WTC11 (cell line): ENCODE data around the gene INTS6L. TPM values are rescaled to one million over a fixed set of nuclear protein-coding genes. Genes with fewer than 3 reads are reported as not detected.

Source experiments
- ATAC-seq: fragments of 200-7000 bp; cut with Tn5 transposase; 2 replicates; pipeline ENCODE4 v1.10.0; 2021; ENCODE audit warnings: mild to moderate bottlenecking, moderate library complexity
- CTCF ChIA-PET: fragments of 300-600 bp; sonication (Branson Sonifier 250); formaldehyde crosslinking; loops from one replicate; lab custom pipeline; 2021; ENCODE audit warnings: antibody characterized with exemption; lab: Charles Lee
- POLR2A ChIA-PET: fragments of 350-600 bp; sonication (Branson Sonifier 250); formaldehyde crosslinking; loops from one replicate; lab custom pipeline; 2021; ENCODE audit warnings: antibody characterized with exemption; lab: Charles Lee
- DNase-seq: peaks from one replicate; pipeline ENCODE4 v3.0.0; 2021; ENCODE audit warnings: low spot score
- H3K27ac Mint-ChIP-seq: 2 replicates; pipeline ENCODE4 v1.8.0; 2021; ENCODE audit warnings: mixed read lengths
- H3K27me3 Mint-ChIP-seq: 2 replicates; pipeline ENCODE4 v1.8.0; 2021; ENCODE audit warnings: low read depth, mild to moderate bottlenecking, moderate library complexity, mixed read lengths
- H3K36me3 Mint-ChIP-seq: 2 replicates; pipeline ENCODE4 v1.8.0; 2021; ENCODE audit warnings: mixed read lengths
- H3K4me1 Mint-ChIP-seq: 2 replicates; pipeline ENCODE4 v1.8.0; 2022; ENCODE audit warnings: mixed read lengths
- H3K4me3 Mint-ChIP-seq: 2 replicates; pipeline ENCODE4 v1.8.0; 2021; ENCODE audit warnings: mild to moderate bottlenecking, moderate library complexity, mixed read lengths
- H3K9me3 Mint-ChIP-seq: 2 replicates; pipeline ENCODE4 v1.8.0; 2021; ENCODE audit warnings: mixed read lengths
- AFF4 ChIP-seq: sonication (generic); formaldehyde crosslinking; IDR thresholded peaks from 2 replicates; pipeline ENCODE4 v1.8.1; 2023; ENCODE audit warnings: mild to moderate bottlenecking, missing genetic modification reagents, borderline replicate concordance
- ATF2 ChIP-seq: sonication (generic); formaldehyde crosslinking; IDR thresholded peaks from 2 replicates; pipeline ENCODE4 v1.8.1; 2022; ENCODE audit warnings: low read depth, missing genetic modification reagents, borderline replicate concordance
- CBFB ChIP-seq: sonication (generic); formaldehyde crosslinking; IDR thresholded peaks from 2 replicates; pipeline ENCODE4 v1.8.1; 2022; ENCODE audit warnings: mild to moderate bottlenecking, low read depth, missing genetic modification reagents
- ETV6 ChIP-seq: sonication (generic); formaldehyde crosslinking; IDR thresholded peaks from 2 replicates; pipeline ENCODE4 v1.8.1; 2022; ENCODE audit warnings: mild to moderate bottlenecking, missing genetic modification reagents
- FOXK1 ChIP-seq: sonication (generic); formaldehyde crosslinking; IDR thresholded peaks from 2 replicates; pipeline ENCODE4 v1.8.0; 2022; ENCODE audit warnings: mild to moderate bottlenecking, moderate library complexity, missing genetic modification reagents
- IRF2 ChIP-seq: sonication (generic); formaldehyde crosslinking; IDR thresholded peaks from 2 replicates; pipeline ENCODE4 v1.8.0; 2022; ENCODE audit warnings: low read depth, missing genetic modification reagents, borderline replicate concordance
- JAZF1 ChIP-seq: fragments of 250-450 bp; sonication (Bioruptor Pico); IDR thresholded peaks from 2 replicates; pipeline ENCODE4 v1.9.0; 2021; ENCODE audit warnings: moderate library complexity, mild to moderate bottlenecking, inconsistent platforms
- JUN ChIP-seq: sonication (generic); formaldehyde crosslinking; IDR thresholded peaks from 2 replicates; pipeline ENCODE4 v1.8.0; 2023; ENCODE audit warnings: mild to moderate bottlenecking, missing genetic modification reagents
- NFATC4 ChIP-seq: fragments of 250-450 bp; sonication (Bioruptor Pico); IDR thresholded peaks from 2 replicates; pipeline ENCODE4 v1.9.0; 2021; ENCODE audit warnings: mild to moderate bottlenecking
- NFYB ChIP-seq: sonication (generic); formaldehyde crosslinking; conservative IDR thresholded peaks from 2 replicates; pipeline ENCODE4 v1.8.0; 2022; ENCODE audit warnings: low read depth, missing genetic modification reagents
- OVOL2 ChIP-seq: fragments of 250-450 bp; sonication (Bioruptor Pico); IDR thresholded peaks from 2 replicates; pipeline ENCODE4 v1.9.0; 2021; ENCODE audit warnings: mild to moderate bottlenecking, borderline replicate concordance
- PRRX2 ChIP-seq: fragments of 250-450 bp; sonication (Bioruptor Pico); IDR thresholded peaks from 2 replicates; pipeline ENCODE4 v1.8.0; 2021; ENCODE audit warnings: mild to moderate bottlenecking
- RELA ChIP-seq: sonication (generic); formaldehyde crosslinking; IDR thresholded peaks from 2 replicates; pipeline ENCODE4 v1.8.1; 2022; ENCODE audit warnings: missing genetic modification reagents, mild to moderate bottlenecking, borderline replicate concordance
- SOX15 ChIP-seq: fragments of 250-450 bp; sonication (Bioruptor Pico); IDR thresholded peaks from 2 replicates; pipeline ENCODE4 v1.9.0; 2021; ENCODE audit warnings: mild to moderate bottlenecking
- SP1 ChIP-seq: sonication (generic); formaldehyde crosslinking; conservative IDR thresholded peaks from 2 replicates; pipeline ENCODE4 v1.8.1; 2022; ENCODE audit warnings: missing genetic modification reagents
- TEAD4 ChIP-seq: sonication (generic); formaldehyde crosslinking; IDR thresholded peaks from 2 replicates; pipeline ENCODE4 v1.8.0; 2022; ENCODE audit warnings: mild to moderate bottlenecking, missing genetic modification reagents
- ZBTB21 ChIP-seq: sonication (generic); formaldehyde crosslinking; IDR thresholded peaks from 2 replicates; pipeline ENCODE4 v1.8.1; 2023; ENCODE audit warnings: mild to moderate bottlenecking, missing genetic modification reagents, borderline replicate concordance
- ZNF396 ChIP-seq: fragments of 250-450 bp; sonication (Bioruptor Pico); IDR thresholded peaks from 2 replicates; pipeline ENCODE4 v1.8.0; 2021; ENCODE audit warnings: mild to moderate bottlenecking, moderate library complexity, borderline replicate concordance
- ZNF423 ChIP-seq: fragments of 250-450 bp; sonication (Bioruptor Pico); IDR thresholded peaks from 2 replicates; pipeline ENCODE4 v2.1.2; 2022; ENCODE audit warnings: mild to moderate bottlenecking, moderate library complexity
- total RNA-seq: library from RNA; stranded (reverse); gene quantifications from 3 replicates; pipeline ENCODE4 v1.2.3, GENCODE V29; 2021
- TF ChIP-seq, protein P1 (sequence below): fragments of 250-450 bp; sonication (Bioruptor Pico); IDR thresholded peaks from 2 replicates; pipeline ENCODE4 v1.8.0; 2021; ENCODE audit warnings: mild to moderate bottlenecking
- TF ChIP-seq, protein P2 (sequence below): sonication (generic); formaldehyde crosslinking; IDR thresholded peaks from 2 replicates; pipeline ENCODE4 v1.8.0; 2022; ENCODE audit warnings: mild to moderate bottlenecking, missing genetic modification reagents
- TF ChIP-seq, protein P3 (sequence below): fragments of 250-450 bp; sonication (Bioruptor Pico); IDR thresholded peaks from 2 replicates; pipeline ENCODE4 v2.1.2; 2022; ENCODE audit warnings: mild to moderate bottlenecking, moderate library complexity

INTS6L gene
- total RNA-seq, 1 experiment from 2014 or later: 5.4 TPM

DNA sequence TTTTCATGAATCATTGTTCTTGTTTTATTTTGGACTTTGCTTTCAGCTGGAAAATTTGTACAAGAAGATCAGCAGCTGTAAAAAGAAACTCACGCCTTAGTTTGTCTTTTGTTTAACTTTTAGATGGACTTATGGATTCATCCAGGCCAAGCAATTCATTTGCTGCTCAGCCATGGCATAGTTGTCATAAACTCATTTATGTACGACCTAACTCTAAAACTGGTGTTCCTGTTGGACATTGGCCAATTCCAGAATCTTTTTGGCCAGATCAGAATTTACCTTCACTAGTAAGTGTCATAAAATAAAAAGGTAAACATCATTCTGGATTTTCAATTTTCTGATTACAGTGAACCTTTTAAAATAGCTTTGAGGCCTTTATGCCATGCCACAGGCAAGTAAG is 29.1 kb downstream of the INTS6L start:
- Mint-ChIP-seq H3K27me3 (no peaks in the 10 kb centered on the region), H3K9me3 (no peaks in the 10 kb centered on the region), H3K4me3 (no peak overlapping the region), H3K4me1 (peaks cover 14% of the 10 kb centered on the region), H3K27ac (no peak overlapping the region), H3K36me3 (no peaks in the 10 kb centered on the region; the same call in 1 of the 2 replicates)
- DNase-seq (no peak), ATAC-seq (no peak)
- TF ChIP-seq ZNF396 (CRISPR knock-in tag) (no peak), ZNF423 (CRISPR knock-in tag) (no peak), JUN (CRISPR knock-in tag) (no peak), PRRX2 (CRISPR knock-in tag) (no peak)
- CTCF ChIA-PET: no interaction called here
- POLR2A ChIA-PET: no interaction called here

DNA sequence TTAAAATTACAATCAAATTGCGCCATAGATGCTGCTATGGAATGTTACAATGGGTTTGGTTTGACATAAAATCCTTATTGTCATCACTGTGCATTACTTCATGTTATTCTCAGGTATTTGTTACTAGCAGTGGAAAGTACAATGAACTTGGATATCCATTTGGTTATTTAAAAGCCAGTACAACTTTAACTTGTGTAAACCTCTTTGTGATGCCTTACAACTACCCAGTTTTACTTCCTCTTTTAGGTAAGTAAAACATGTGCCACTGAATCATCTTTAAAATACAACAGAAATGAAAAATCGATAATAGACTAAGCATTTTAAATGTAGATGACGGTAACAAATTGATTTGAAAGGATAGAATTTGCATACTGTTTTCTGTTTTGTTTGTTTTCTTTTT is 35.6 kb downstream of the INTS6L start:
- Mint-ChIP-seq H3K9me3 (no peaks in the 10 kb centered on the region), H3K4me1 (peaks cover 12% of the 10 kb centered on the region), H3K4me3 (no peak overlapping the region), H3K36me3 (no peaks in the 10 kb centered on the region), H3K27me3 (no peaks in the 10 kb centered on the region), H3K27ac (no peak overlapping the region)
- ATAC-seq (no peak), DNase-seq (no peak)
- TF ChIP-seq ETV6 (CRISPR knock-in tag): no peak
- no peak for TF ChIP-seq NFATC4 (CRISPR knock-in tag)
- TF ChIP-seq SP1 (CRISPR knock-in tag): no peak
- TF ChIP-seq FOXK1 (CRISPR knock-in tag): no peak
- TF ChIP-seq TEAD4: no peak
- TF ChIP-seq, protein P1, sequence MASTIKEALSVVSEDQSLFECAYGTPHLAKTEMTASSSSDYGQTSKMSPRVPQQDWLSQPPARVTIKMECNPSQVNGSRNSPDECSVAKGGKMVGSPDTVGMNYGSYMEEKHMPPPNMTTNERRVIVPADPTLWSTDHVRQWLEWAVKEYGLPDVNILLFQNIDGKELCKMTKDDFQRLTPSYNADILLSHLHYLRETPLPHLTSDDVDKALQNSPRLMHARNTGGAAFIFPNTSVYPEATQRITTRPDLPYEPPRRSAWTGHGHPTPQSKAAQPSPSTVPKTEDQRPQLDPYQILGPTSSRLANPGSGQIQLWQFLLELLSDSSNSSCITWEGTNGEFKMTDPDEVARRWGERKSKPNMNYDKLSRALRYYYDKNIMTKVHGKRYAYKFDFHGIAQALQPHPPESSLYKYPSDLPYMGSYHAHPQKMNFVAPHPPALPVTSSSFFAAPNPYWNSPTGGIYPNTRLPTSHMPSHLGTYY (CRISPR knock-in tag): no peak
- TF ChIP-seq RELA: no peak
- TF ChIP-seq JAZF1: no peak
- TF ChIP-seq ZBTB21 (CRISPR knock-in tag): no peak
- TF ChIP-seq IRF2 (CRISPR knock-in tag): no peak
- TF ChIP-seq, protein P2, sequence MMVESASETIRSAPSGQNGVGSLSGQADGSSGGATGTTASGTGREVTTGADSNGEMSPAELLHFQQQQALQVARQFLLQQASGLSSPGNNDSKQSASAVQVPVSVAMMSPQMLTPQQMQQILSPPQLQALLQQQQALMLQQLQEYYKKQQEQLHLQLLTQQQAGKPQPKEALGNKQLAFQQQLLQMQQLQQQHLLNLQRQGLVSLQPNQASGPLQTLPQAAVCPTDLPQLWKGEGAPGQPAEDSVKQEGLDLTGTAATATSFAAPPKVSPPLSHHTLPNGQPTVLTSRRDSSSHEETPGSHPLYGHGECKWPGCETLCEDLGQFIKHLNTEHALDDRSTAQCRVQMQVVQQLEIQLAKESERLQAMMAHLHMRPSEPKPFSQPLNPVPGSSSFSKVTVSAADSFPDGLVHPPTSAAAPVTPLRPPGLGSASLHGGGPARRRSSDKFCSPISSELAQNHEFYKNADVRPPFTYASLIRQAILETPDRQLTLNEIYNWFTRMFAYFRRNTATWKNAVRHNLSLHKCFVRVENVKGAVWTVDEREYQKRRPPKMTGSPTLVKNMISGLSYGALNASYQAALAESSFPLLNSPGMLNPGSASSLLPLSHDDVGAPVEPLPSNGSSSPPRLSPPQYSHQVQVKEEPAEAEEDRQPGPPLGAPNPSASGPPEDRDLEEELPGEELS (CRISPR knock-in tag): no peak
- no peak for TF ChIP-seq OVOL2 (CRISPR knock-in tag)
- ChIA-PET CTCF (no interaction called here), POLR2A (no interaction called here)

DNA sequence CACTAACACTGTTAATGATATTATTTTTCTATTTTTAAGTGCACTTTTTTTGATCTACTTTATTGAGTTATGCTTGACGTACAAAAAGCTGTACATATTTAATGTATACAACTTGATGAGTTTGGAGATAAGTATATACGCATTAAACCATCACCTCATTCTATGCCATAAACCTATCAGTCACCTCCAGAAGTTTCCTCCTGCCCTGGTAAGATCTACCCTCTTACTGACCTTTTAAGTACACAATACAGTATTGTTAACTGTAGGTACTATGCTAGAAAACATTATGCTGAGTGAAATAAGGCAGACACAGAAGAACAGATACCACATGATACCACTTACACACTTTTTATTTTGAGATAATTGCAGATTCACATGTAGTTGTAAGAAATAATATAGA is 36.9 kb downstream of the INTS6L start:
- H3K27me3 Mint-ChIP-seq: no peaks in the 10 kb centered on the region
- no peaks in the 10 kb centered on the region for H3K36me3 Mint-ChIP-seq
- ChIA-PET CTCF (no interaction called here), POLR2A (no interaction called here)
- no peak overlapping the region for H3K4me3 Mint-ChIP-seq
- 0 out of 2 replicates have a peak, but pooled peaks cover under 1% of the 10 kb centered on the region for H3K9me3 Mint-ChIP-seq
- no peak overlapping the region for H3K27ac Mint-ChIP-seq
- DNase-seq: no peak
- H3K4me1 Mint-ChIP-seq: peaks cover 12% of the 10 kb centered on the region
- ATAC-seq: no peak
- no peak for TF ChIP-seq SOX15 (CRISPR knock-in tag)
- TF ChIP-seq NFYB (CRISPR knock-in tag): no peak
- TF ChIP-seq CBFB (CRISPR knock-in tag): no peak
- TF ChIP-seq ATF2 (CRISPR knock-in tag): no peak
- TF ChIP-seq, protein P3, sequence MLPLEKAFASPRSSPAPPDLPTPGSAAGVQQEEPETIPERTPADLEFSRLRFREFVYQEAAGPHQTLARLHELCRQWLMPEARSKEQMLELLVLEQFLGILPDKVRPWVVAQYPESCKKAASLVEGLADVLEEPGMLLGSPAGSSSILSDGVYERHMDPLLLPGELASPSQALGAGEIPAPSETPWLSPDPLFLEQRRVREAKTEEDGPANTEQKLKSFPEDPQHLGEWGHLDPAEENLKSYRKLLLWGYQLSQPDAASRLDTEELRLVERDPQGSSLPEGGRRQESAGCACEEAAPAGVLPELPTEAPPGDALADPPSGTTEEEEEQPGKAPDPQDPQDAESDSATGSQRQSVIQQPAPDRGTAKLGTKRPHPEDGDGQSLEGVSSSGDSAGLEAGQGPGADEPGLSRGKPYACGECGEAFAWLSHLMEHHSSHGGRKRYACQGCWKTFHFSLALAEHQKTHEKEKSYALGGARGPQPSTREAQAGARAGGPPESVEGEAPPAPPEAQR (CRISPR knock-in tag): no peak
- TF ChIP-seq AFF4 (CRISPR knock-in tag): no peak
